HTERT RPE-1 (cell line): Measurements from ENCODE around the gene BTF3.
"Not testable (repeated sequence)": the region's sequence is repeated elsewhere in the genome, so short reads cannot be mapped to it uniquely, and the experiment has no call there.

ENCODE experiments used
- in situ Hi-C: fragments of 300-500 bp; cut with MboI; formaldehyde crosslinking; loops from 4 replicates; pipeline ENCODE4 v1.14.3; 2020; ENCODE audit warnings: low sequenced_read_pairs

Gene BTF3

DNA sequence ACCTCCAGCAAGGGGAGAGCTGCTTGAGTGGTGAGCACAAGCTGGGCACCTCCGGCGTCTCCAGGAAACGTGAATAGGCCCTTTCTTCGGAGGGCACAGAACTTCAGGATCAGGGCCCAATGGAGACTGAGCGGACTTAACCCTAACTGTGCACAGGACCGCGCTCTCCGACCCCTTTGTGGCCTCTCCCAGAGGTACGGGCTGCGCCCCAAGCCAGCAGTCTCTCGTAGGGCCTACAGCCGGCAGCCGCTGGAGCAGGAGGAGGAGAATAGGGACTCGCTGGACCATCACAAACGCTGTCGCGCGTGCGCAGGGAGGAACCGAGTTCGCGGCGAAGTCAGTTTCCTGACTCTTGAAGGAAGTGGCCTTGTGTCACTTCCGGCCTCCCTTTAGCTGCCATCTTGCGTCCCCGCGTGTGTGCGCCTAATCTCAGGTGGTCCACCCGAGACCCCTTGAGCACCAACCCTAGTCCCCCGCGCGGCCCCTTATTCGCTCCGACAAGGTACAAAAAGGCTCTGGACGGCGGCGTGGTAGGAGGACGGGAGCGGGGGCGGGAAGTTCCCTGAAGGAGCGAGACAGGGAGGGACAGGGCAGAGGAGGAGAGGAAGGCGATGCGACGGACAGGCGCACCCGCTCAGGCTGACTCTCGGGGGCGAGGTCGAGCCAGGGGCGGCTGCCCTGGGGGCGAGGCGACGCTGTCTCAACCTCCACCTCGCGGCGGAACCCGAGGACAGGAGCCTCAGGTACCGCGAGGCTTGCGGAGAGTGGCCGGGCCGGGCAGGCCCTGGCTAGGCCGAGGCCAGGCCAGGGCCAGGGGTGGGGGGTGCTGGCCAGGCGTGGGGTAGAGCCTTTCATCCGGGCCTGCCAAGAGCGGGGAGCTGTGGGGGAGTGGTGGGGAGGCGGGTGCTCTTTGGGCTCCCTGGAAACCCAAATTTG, at the start of gene BTF3:
Gene BTF3 (plus strand): TSS at position 386 of the 936 bp plus-strand sequence. CDS start 226 bp downstream, at position 612.
- in situ Hi-C loops, result no loop called here

DNA sequence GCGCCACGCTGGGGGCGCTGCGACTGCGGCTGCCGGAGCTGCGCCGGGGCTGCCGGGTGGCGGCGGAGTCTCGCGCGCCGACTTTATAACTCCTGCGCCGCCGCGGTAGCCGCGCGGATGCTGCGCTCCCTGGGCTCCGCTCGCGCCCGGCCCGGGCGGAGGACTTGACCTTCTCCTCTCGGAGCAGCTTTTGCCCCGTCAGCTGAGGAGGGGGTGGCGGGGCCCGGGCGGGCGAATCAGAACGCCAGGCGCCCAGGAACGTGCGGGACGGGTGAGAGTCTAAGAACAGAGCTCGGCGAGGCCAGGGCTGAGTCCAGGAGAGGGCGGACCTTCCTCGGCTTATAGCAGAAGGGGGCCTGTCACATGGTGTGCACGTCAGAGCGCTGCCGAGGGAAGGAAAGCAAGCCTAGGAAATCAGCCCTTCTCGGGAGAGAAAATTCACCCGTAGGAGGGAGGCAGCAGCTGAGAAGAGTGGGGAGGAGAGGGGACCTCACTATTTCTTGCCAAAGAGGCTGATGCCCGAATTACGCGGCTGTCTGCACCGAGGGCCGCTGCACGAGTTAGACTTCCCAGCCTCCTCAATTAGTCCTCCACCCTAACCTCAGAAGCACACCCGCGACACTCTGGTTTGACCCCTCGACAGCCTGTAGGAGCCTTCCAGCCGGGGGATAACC, 49.6 kb upstream of the BTF3 start, which contains the start of gene FOXD1:
Gene FOXD1 (minus strand): TSS at position 315 of the 674 bp plus-strand sequence. CDS start 415 bp downstream, outside the sequence.
- in situ Hi-C loops, result no loop called here

- in situ Hi-C loops, result no loop called here
Measured at GRCh38 chr5:73450137-73450536, 48.1 kb upstream of the BTF3 start.

DNA sequence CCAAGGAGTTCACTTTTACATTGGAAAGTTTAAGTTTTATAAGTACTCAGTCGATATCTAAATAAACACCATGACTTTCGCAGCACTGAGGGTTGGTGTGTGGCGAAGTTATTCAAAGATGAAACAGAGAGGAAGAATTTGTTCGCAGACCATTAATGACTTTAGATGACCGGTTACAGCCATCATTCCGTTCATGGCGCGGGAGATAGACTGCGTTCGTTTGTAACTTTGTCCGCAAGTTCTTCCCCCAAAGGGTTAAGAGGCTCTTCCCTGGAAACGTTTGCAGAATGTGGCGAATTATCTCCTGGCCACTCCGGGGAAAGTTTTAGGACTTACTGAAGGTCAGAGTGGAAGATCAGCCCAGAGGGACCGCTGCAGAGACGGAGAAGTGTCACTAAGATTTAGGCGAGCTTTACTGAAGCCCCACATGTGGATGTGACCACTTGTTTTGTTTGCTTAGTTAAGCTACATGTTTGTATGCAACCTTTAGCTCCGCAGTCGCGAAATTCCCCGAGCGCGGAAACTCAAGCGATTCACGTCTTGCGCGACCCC, 47.5 kb upstream of the BTF3 start:
- in situ Hi-C loops, result no loop called here

- in situ Hi-C loops, result no loop called here
Measured at GRCh38 chr5:73451224-73452130, 46.8 kb upstream of the BTF3 start.

DNA sequence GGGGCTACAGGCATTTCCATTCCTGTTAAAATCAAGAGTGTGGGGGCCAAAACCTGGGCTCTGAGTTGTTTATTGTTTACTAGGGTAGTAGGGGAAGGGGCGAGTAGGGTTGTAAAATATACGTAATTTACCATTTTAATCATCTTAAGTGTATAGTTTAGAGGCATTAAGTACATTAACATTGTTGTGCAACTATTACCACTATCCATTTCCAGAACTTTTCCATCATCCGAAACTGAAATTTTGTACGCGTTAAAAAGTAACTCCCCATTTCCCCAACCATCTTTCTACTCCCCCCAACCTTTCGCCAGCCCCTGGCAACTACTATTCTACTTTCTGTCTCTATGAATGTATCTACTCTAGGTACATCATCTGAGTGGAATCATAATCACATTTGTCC, 46.0 kb upstream of the BTF3 start:
- in situ Hi-C loops, result no loop called here

GRCh38 chr5:73454379-73455036, 43.7 kb upstream of the BTF3 start:
- in situ Hi-C loops, result no loop called here

- in situ Hi-C loops, result not testable (repeated sequence)
Measured at GRCh38 chr5:73456462-73456861, 41.8 kb upstream of the BTF3 start.

- in situ Hi-C loops, result no loop called here
Measured at GRCh38 chr5:73459366-73459765, 38.9 kb upstream of the BTF3 start.

DNA sequence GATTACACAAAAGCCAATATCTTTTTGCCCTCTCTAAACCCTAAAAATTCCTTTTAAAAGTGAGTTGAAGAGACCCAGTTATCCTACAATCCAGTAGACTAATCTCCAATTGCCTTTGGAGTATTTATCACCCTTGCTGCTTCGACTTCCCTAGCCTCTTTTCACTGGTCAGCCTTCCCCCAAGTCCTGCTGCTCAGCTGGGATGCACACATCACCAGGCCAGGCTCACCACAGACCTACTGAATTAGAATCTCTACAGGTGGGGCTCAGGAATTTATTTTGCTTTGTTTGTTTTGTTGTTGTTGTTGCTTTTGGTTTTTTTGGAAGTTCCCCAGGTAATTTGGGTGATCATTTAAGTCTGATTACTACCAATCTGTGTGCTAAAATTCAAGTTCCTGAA, 38.1 kb upstream of the BTF3 start:
- in situ Hi-C loops, result no loop called here

GRCh38 chr5:73464016-73464745, 34.1 kb upstream of the BTF3 start:
- in situ Hi-C loops, result no loop called here

DNA sequence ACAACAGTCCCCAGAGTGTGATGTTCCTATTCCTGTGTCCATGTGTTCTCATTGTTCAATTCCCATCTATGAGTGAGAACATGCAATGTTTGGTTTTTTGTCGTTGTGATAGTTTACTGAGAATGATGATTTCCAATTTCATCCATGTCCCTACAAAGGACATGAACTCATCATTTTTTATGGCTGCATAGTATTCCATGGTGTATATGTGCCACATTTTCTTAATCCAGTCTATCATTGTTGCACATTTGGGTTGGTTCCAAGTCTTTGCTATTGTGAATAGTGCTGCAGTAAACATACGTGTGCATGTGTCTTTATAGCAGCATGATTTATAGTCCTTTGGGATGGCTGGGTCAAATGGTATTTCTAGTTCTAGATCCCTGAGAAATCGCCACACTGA, 29.6 kb upstream of the BTF3 start:
- in situ Hi-C loops, result not testable (repeated sequence)

- in situ Hi-C loops, result no loop called here
Measured at GRCh38 chr5:73469878-73470277, 28.4 kb upstream of the BTF3 start.

- in situ Hi-C loops, result no loop called here
Measured at GRCh38 chr5:73471654-73472053, 26.6 kb upstream of the BTF3 start.

DNA sequence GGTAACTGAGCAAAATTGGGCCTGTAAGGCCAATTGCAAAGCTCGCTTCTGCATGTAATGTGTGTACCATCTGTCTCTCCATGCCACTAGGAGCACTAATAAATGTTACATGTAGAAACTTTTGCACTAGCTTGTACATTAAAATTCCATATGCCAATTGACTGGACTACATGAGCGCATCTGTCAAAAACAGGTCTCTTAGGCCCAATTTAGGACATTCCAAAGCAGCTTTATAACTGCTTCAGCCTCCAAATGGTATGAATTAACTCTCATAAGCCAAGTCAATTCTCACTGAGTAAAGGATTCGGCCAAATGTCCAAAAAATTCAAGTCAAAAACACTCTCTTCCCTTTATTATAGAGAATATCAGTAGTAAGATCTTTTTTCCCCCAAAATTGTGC, 26.1 kb upstream of the BTF3 start:
- in situ Hi-C loops, result no loop called here

- in situ Hi-C loops, result no loop called here
Measured at GRCh38 chr5:73480500-73480899, 17.7 kb upstream of the BTF3 start.

DNA sequence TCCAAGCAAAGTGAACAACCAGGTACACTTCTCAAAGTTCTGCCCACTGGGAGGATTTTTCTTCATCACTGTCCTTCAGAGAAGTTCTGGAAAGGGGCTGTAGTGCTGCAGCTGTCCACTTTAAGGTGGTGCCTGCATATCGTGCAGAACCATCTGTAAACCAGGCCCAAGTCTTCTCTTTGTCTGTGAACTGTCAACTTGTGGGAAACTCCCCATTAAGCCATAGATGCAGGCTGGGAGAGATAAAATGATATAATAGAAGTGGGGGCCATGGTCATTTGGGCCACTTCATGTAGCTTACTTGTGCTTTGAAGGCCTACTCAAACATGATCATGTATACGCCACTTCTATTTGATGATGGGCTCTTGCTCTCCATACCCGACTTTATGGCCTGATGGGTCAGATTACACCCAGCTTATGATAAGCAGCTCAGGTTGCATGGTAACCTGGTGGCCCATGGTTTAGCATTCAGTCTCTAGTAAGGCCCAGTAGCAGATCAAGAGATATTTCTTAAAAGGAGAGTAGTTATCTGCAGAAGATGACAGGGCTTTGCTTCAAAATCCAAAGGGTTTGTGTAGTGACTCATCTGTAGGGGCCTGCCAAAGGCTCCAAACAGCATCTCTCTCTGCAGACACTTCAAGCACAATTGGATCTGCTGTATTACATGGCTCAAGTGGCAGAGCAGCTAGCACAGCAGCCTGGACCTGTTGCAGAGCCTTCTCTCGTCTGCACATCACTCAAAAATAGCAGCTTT, 15.7 kb upstream of the BTF3 start:
- in situ Hi-C loops, result no loop called here

DNA sequence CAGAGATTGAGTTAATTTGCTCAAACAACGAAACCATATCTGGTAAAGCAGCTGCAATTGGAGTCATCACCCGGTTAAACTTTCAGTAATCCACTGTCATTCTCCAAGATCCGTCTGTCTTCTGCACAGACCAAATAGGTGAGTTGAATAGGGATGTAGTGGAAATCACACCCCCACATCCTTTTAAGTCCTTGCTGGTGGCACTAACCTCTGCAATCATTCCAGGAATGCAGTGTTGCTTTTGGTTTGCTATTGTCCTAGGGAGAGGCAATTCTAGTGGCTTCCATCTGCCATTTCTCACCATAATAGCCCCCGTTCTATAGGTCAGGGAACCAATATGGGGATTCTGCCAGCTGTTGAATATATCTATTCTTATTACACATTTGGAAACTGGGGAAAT, 14.6 kb upstream of the BTF3 start:
- in situ Hi-C loops, result no loop called here

DNA sequence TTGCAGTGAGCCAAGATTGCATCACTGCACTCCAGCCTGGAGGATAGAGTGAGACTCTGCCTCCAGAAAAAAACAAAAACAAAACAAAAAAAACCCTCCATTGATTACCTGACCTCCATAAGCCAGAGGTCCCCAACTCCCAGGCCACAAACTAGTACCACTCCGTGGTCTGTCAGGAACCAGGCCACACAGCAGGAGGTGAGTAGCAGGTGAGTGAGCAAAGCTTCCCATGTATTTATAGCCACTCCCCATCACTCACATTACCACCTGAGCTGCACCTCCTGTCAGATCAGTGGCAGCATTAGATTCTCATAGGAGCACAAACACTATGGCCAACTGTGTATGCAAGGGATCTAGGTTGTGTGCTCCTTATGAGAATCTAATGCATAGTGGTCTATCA, 13.7 kb upstream of the BTF3 start:
- in situ Hi-C loops, result no loop called here
